IMR-90 (cell line): Measurements from ENCODE around the gene PPP1CB. TPM values are rescaled to one million over a fixed set of nuclear protein-coding genes. Genes with fewer than 3 reads are reported as not detected.

Experiments used
- ATAC-seq: fragments of 200-7000 bp; cut with Tn5 transposase; 2 replicates; pipeline ENCODE4 v1.9.1; 2020; ENCODE audit warnings: low read depth, mild to moderate bottlenecking, moderate library complexity
- BruUV-seq: library from RNA; stranded (reverse); fragments of 400-500 nt; replicated peaks from 2 replicates; lab custom pipeline; 2021; lab: Mats Ljungman, UMichigan
- CTCF ChIA-PET: fragments of 300-600 bp; formaldehyde crosslinking; extraction: SDS; loops from one replicate; lab custom pipeline; 2021; ENCODE audit warnings: antibody characterized with exemption; lab: Yijun Ruan, JAX
- POLR2A ChIA-PET: fragments of 300-600 bp; sonication (Branson Sonifier 250); formaldehyde crosslinking; loops from one replicate; lab custom pipeline; 2022; ENCODE audit warnings: antibody characterized with exemption; ENCODE audit not compliant: unreplicated experiment; lab: Charles Lee
- DNase-seq: peaks from one replicate; pipeline ENCODE4 v3.0.0; 2013
- H2AFZ ChIP-seq: replicated peaks from 2 replicates; pipeline ENCODE3; 2013; ENCODE audit warnings: low read length, mild to moderate bottlenecking; ENCODE audit not compliant: poor library complexity
- H2AK5ac ChIP-seq: 2 replicates; pipeline ENCODE4 v1.6.1; 2013; ENCODE audit warnings: low read depth, low read length, inconsistent platforms
- H2AK9ac ChIP-seq: replicated peaks from 2 replicates; pipeline ENCODE3; 2013; ENCODE audit warnings: mild to moderate bottlenecking, low read depth, low read length, moderate library complexity; ENCODE audit not compliant: poor library complexity
- H2BK120ac ChIP-seq: 2 replicates; pipeline ENCODE4 v1.6.1; 2013; ENCODE audit warnings: low read depth, low read length, inconsistent platforms
- H2BK15ac ChIP-seq: 3 replicates; pipeline ENCODE4 v1.6.1; 2013; ENCODE audit warnings: low read depth, low read length, inconsistent platforms
- H2BK20ac ChIP-seq: 2 replicates; pipeline ENCODE4 v1.6.1; 2013; ENCODE audit warnings: low read depth, mild to moderate bottlenecking, inconsistent platforms, low read length, moderate library complexity
- H2BK5ac ChIP-seq: 2 replicates; pipeline ENCODE4 v1.6.1; 2013; ENCODE audit warnings: mild to moderate bottlenecking, low read depth, low read length, inconsistent platforms; ENCODE audit not compliant: poor library complexity, severe bottlenecking
- H3K14ac ChIP-seq: replicated peaks from 2 replicates; pipeline ENCODE4 v1.6.1; 2013; ENCODE audit warnings: low read depth, low read length, inconsistent platforms
- H3K18ac ChIP-seq: 2 replicates; pipeline ENCODE4 v1.6.1; 2013; ENCODE audit warnings: low read depth, low read length, control low read depth
- H3K23ac ChIP-seq: 2 replicates; pipeline ENCODE4 v1.6.1; 2013; ENCODE audit warnings: low read depth, low read length, inconsistent platforms
- H3K27ac ChIP-seq: 2 replicates; pipeline ENCODE4 v1.5.1; 2013; ENCODE audit warnings: mild to moderate bottlenecking, control low read depth, low read length; ENCODE audit not compliant: insufficient read depth
- H3K27me3 ChIP-seq: 2 replicates; pipeline ENCODE4 v1.6.1; 2013; ENCODE audit warnings: low read length; ENCODE audit not compliant: control insufficient read depth, insufficient read depth
- H3K36me3 ChIP-seq: 2 replicates; pipeline ENCODE4 v1.6.1; 2013; ENCODE audit warnings: low read length, mixed read lengths; ENCODE audit not compliant: control insufficient read depth, insufficient read depth
- H3K4ac ChIP-seq: 2 replicates; pipeline ENCODE4 v1.6.1; 2013; ENCODE audit warnings: low read depth, low read length, inconsistent platforms
- H3K4me1 ChIP-seq: 2 replicates; pipeline ENCODE4 v1.6.1; 2013; ENCODE audit warnings: low read length, mixed read lengths; ENCODE audit not compliant: control insufficient read depth, insufficient read depth
- H3K4me2 ChIP-seq: 2 replicates; pipeline ENCODE4 v1.6.1; 2013; ENCODE audit warnings: low read depth, mild to moderate bottlenecking, control low read depth, low read length, moderate library complexity
- H3K4me3 ChIP-seq: 2 replicates; pipeline ENCODE4 v1.5.1; 2013; ENCODE audit warnings: low read depth, mild to moderate bottlenecking, control low read depth, low read length, moderate library complexity; ENCODE audit not compliant: insufficient read depth
- H3K56ac ChIP-seq: 2 replicates; pipeline ENCODE4 v1.6.1; 2013; ENCODE audit warnings: low read length, inconsistent platforms; ENCODE audit not compliant: insufficient read depth; ENCODE audit errors: extremely low read depth
- H3K79me1 ChIP-seq, 2 experiments: 2 replicates each; pipeline ENCODE4 v1.6.1; 2013; ENCODE audit warnings: low read length in 2 of 2, inconsistent platforms in 1 of 2, low read depth in 1 of 2
- H3K9ac ChIP-seq: 2 replicates; pipeline ENCODE4 v1.6.1; 2013; ENCODE audit warnings: low read depth, low read length, control low read depth
- H3K9me1 ChIP-seq: 2 replicates; pipeline ENCODE4 v1.6.1; 2013; ENCODE audit warnings: low read length, inconsistent platforms; ENCODE audit not compliant: insufficient read depth
- H3K9me3 ChIP-seq: 2 replicates; pipeline ENCODE4 v1.6.1; 2013; ENCODE audit warnings: low read length; ENCODE audit not compliant: control insufficient read depth, insufficient read depth
- H4K20me1 ChIP-seq: 2 replicates; pipeline ENCODE4 v1.6.1; 2013; ENCODE audit warnings: low read length, inconsistent platforms; ENCODE audit not compliant: insufficient read depth
- H4K5ac ChIP-seq: 2 replicates; pipeline ENCODE4 v1.6.1; 2013; ENCODE audit warnings: mild to moderate bottlenecking, low read depth, low read length, control low read depth
- H4K8ac ChIP-seq, 2 experiments: 2 replicates each; pipeline ENCODE4 v1.6.1; 2013; ENCODE audit warnings: low read depth in 2 of 2, low read length in 2 of 2, control low read depth in 1 of 2, inconsistent platforms in 1 of 2
- H4K91ac ChIP-seq: 2 replicates; pipeline ENCODE4 v1.6.1; 2013; ENCODE audit warnings: low read depth, low read length, inconsistent platforms; ENCODE audit not compliant: insufficient read depth
- BHLHE40 ChIP-seq: fragments of 150-350 bp; IDR thresholded peaks from 2 replicates; pipeline ENCODE4 v1.6.1; 2016; ENCODE audit warnings: mild to moderate bottlenecking, low read depth, low read length
- CEBPB ChIP-seq: IDR thresholded peaks from 2 replicates; pipeline ENCODE4 v1.6.1; 2012; ENCODE audit warnings: low read depth, low read length, improper control_type of control experiment
- CHD1 ChIP-seq: IDR thresholded peaks from 2 replicates; pipeline ENCODE4 v1.6.1; 2012; ENCODE audit warnings: low read depth, low read length, improper control_type of control experiment
- FOS ChIP-seq: fragments of 150-350 bp; IDR thresholded peaks from 2 replicates; pipeline ENCODE4 v1.6.1; 2016; ENCODE audit warnings: low read depth, low read length
- MAFK ChIP-seq: IDR thresholded peaks from 2 replicates; pipeline ENCODE4 v1.6.1; 2012; ENCODE audit warnings: low read depth, low read length, improper control_type of control experiment
- MAZ ChIP-seq: IDR thresholded peaks from 2 replicates; pipeline ENCODE4 v1.6.1; 2012; ENCODE audit warnings: low read depth, mild to moderate bottlenecking, low read length, improper control_type of control experiment, moderate library complexity, borderline replicate concordance
- MXI1 ChIP-seq: IDR thresholded peaks from 2 replicates; pipeline ENCODE4 v1.6.1; 2012; ENCODE audit warnings: low read depth, mild to moderate bottlenecking, low read length, moderate library complexity, borderline replicate concordance
- NFE2L2 ChIP-seq: fragments of 150-350 bp; IDR thresholded peaks from 2 replicates; pipeline ENCODE4 v1.6.1; 2016; ENCODE audit warnings: low read depth, mild to moderate bottlenecking, low read length
- POLR2A ChIP-seq: IDR thresholded peaks from 2 replicates; pipeline ENCODE4 v1.6.1; 2012; ENCODE audit warnings: mild to moderate bottlenecking, low read depth, low read length
- RAD21 ChIP-seq: IDR thresholded peaks from 2 replicates; pipeline ENCODE4 v1.6.1; 2012; ENCODE audit warnings: low read length, improper control_type of control experiment
- RCOR1 ChIP-seq: IDR thresholded peaks from 2 replicates; pipeline ENCODE4 v1.6.1; 2012; ENCODE audit warnings: mild to moderate bottlenecking, low read length, improper control_type of control experiment; ENCODE audit not compliant: insufficient replicate concordance
- RFX5 ChIP-seq: IDR thresholded peaks from 2 replicates; pipeline ENCODE4 v1.8.0; 2012; ENCODE audit warnings: low read depth, mild to moderate bottlenecking, low read length, moderate library complexity
- SMC3 ChIP-seq: fragments of 150-350 bp; IDR thresholded peaks from 2 replicates; pipeline ENCODE4 v1.6.1; 2016; ENCODE audit warnings: low read depth, mild to moderate bottlenecking, antibody characterized with exemption, low read length, moderate library complexity
- WGBS, 2 experiments: methylation state at CpG; one replicate each; pipeline versions ENCODE4 v1.1.5 to v1.1.7; 2013; ENCODE audit warnings: missing lambda C conversion rate in 2 of 2; ENCODE audit not compliant: insufficient read length in 1 of 2; ENCODE audit errors: extremely low coverage in 2 of 2; 5-methylcytosine and 5-hydroxymethylcytosine counted together
- dilution Hi-C: fragments of 300-500 bp; cut with HindIII; formaldehyde crosslinking; loops from one replicate; pipeline ENCODE4 v1.14.3; 2018; ENCODE audit warnings: low sequenced_read_pairs; ENCODE audit not compliant: unreplicated experiment
- in situ Hi-C: fragments of 300-500 bp; cut with MboI; formaldehyde crosslinking; loops from 3 replicates; pipeline ENCODE4 v1.14.3; 2019; ENCODE audit warnings: low sequenced_read_pairs, inconsistent platforms, mixed read lengths
- intact Hi-C: fragments of 100-400 bp; cut with micrococcal nuclease; formaldehyde crosslinking; loops from 2 replicates; pipeline ENCODE4 v1.10.0; 2022
- polyA plus RNA-seq, 3 experiments: library from polyadenylated mRNA; depleted of rRNA; stranded (reverse); fragments of >200 nt; gene quantifications; 2 replicates each; pipeline ENCODE4 v1.2.3, GENCODE V29; 2012; ENCODE audit warnings: low replicate concordance in 1 of 3
- total RNA-seq: library from RNA; depleted of rRNA; stranded (reverse); fragments of >200 nt; gene quantifications from 2 replicates; pipeline ENCODE4 v1.2.3, GENCODE V29; 2012
- TF ChIP-seq, protein P1 (sequence below): fragments of 150-350 bp; IDR thresholded peaks from 2 replicates; pipeline ENCODE4 v1.6.1; 2017; ENCODE audit warnings: mild to moderate bottlenecking, antibody characterized with exemption, low read length, low read depth
- TF ChIP-seq, protein P2 (sequence below): conservative IDR thresholded peaks from 2 replicates; pipeline ENCODE4 v1.5.1; 2012; ENCODE audit warnings: mild to moderate bottlenecking, low read depth, low read length, improper control_type of control experiment
- TF ChIP-seq, protein P3 (sequence below): fragments of 150-350 bp; IDR thresholded peaks from 2 replicates; pipeline ENCODE4 v1.6.1; 2016; ENCODE audit warnings: low read depth, mild to moderate bottlenecking, low read length, moderate library complexity, borderline replicate concordance

PPP1CB gene
- total and polyA plus RNA-seq, 2 of the 4 experiments (the other 2 are of a cell fraction), result 37.7 to 111 TPM

- H3K23ac ChIP-seq, result no peak overlapping the region
- WGBS, 2 experiments, result no CpG with 5 or more reads among the region's 2 CpGs
- H2BK20ac ChIP-seq, result no peak overlapping the region
- H4K20me1 ChIP-seq, result no peaks in the 10 kb centered on the region
- H2AK9ac ChIP-seq, result no peak overlapping the region
- DNase-seq (no peak), ATAC-seq (no peak)
- no peaks in the 10 kb centered on the region for H3K36me3 ChIP-seq
- no peak overlapping the region for H2AFZ ChIP-seq
- no peak overlapping the region for H3K4me2 ChIP-seq
- ChIA-PET CTCF (no interaction called here), POLR2A (interaction anchor here (0.6 kb wide), 1 partner anchor 1133 kb away, joined by 3 read pairs; no protein-coding TSS in a partner anchor)
- H3K9ac ChIP-seq, result no peak overlapping the region
- no peak overlapping the region for H2BK15ac ChIP-seq
- intact Hi-C loops (no loop called here), in situ Hi-C loops (no loop called here), dilution Hi-C loops (no loop called here)
- no peaks in the 10 kb centered on the region for H3K4me1 ChIP-seq
- H3K9me3 ChIP-seq, result no peaks in the 10 kb centered on the region
- H4K91ac ChIP-seq, result no peak overlapping the region
- no peak for TF ChIP-seq CHD1
- no peak for TF ChIP-seq FOS
- no peak for TF ChIP-seq NFE2L2
- no peak for TF ChIP-seq BHLHE40
- TF ChIP-seq MXI1, result no peak
- no peak for TF ChIP-seq RAD21
- TF ChIP-seq POLR2A, result no peak
- TF ChIP-seq, protein P1, sequence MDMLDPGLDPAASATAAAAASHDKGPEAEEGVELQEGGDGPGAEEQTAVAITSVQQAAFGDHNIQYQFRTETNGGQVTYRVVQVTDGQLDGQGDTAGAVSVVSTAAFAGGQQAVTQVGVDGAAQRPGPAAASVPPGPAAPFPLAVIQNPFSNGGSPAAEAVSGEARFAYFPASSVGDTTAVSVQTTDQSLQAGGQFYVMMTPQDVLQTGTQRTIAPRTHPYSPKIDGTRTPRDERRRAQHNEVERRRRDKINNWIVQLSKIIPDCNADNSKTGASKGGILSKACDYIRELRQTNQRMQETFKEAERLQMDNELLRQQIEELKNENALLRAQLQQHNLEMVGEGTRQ, result no peak
- no peak for TF ChIP-seq SMC3
- TF ChIP-seq RCOR1, result no peak
- TF ChIP-seq MAZ, result no peak
- TF ChIP-seq MAFK, result no peak
- no peak for TF ChIP-seq RFX5
- TF ChIP-seq CEBPB, result no peak
- TF ChIP-seq, protein P2, sequence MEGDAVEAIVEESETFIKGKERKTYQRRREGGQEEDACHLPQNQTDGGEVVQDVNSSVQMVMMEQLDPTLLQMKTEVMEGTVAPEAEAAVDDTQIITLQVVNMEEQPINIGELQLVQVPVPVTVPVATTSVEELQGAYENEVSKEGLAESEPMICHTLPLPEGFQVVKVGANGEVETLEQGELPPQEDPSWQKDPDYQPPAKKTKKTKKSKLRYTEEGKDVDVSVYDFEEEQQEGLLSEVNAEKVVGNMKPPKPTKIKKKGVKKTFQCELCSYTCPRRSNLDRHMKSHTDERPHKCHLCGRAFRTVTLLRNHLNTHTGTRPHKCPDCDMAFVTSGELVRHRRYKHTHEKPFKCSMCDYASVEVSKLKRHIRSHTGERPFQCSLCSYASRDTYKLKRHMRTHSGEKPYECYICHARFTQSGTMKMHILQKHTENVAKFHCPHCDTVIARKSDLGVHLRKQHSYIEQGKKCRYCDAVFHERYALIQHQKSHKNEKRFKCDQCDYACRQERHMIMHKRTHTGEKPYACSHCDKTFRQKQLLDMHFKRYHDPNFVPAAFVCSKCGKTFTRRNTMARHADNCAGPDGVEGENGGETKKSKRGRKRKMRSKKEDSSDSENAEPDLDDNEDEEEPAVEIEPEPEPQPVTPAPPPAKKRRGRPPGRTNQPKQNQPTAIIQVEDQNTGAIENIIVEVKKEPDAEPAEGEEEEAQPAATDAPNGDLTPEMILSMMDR, result no peak
- TF ChIP-seq, protein P3, sequence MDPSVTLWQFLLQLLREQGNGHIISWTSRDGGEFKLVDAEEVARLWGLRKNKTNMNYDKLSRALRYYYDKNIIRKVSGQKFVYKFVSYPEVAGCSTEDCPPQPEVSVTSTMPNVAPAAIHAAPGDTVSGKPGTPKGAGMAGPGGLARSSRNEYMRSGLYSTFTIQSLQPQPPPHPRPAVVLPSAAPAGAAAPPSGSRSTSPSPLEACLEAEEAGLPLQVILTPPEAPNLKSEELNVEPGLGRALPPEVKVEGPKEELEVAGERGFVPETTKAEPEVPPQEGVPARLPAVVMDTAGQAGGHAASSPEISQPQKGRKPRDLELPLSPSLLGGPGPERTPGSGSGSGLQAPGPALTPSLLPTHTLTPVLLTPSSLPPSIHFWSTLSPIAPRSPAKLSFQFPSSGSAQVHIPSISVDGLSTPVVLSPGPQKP, result no peak
- H3K18ac ChIP-seq, result no peak overlapping the region
- no peak overlapping the region for H3K4ac ChIP-seq
- H4K5ac ChIP-seq, result no peak overlapping the region
- no peak overlapping the region for H3K4me3 ChIP-seq
- H3K9me1 ChIP-seq, result no peaks in the 10 kb centered on the region
- H3K27me3 ChIP-seq, result no peaks in the 10 kb centered on the region
- H3K56ac ChIP-seq, result no peak overlapping the region
- H4K8ac ChIP-seq, result no peak overlapping the region
- no peak overlapping the region for H3K27ac ChIP-seq
- no peaks in the 10 kb centered on the region for H3K79me1 ChIP-seq
- no peak overlapping the region for H2BK5ac ChIP-seq
- H2BK120ac ChIP-seq, result no peak overlapping the region
- H3K14ac ChIP-seq, result no peak overlapping the region
- no TSS peak for BruUV-seq
- H2AK5ac ChIP-seq, result no peak overlapping the region
Observed at GRCh38 chr2:28838971-28839370, 87.3 kb downstream of the PPP1CB start.
